Right cardiac atrium (tissue), 5 donors: ENCODE results near the gene NDUFS7. TPM values are rescaled to one million over a fixed set of nuclear protein-coding genes. Genes with fewer than 3 reads are reported as not detected.
"Not testable (repeated sequence)": the region's sequence is repeated elsewhere in the genome, so short reads cannot be mapped to it uniquely, and the experiment has no call there.

Experiments
- ATAC-seq, 2 donors: fragments of 200-7000 bp; cut with Tn5 transposase; one replicate each; pipeline versions ENCODE4 v1.8.0 to v1.9.1; 2020; ENCODE audit warnings: moderate library complexity in 2 of 2, mild to moderate bottlenecking in 1 of 2
- DNase-seq, 3 donors: peaks; one replicate each; pipeline ENCODE4 v3.0.0-alpha.2; 2020
- H3K27ac ChIP-seq: one replicate; pipeline ENCODE4 v1.5.1; 2013; ENCODE audit warnings: mild to moderate bottlenecking, low read length, control low read depth, moderate library complexity
- H3K27me3 ChIP-seq: one replicate; pipeline ENCODE4 v1.6.1; 2013; ENCODE audit not compliant: control insufficient read depth, insufficient read depth
- H3K4me1 ChIP-seq: one replicate; pipeline ENCODE4 v1.6.1; 2013; ENCODE audit warnings: low read length; ENCODE audit not compliant: control insufficient read depth, insufficient read depth
- H3K4me3 ChIP-seq: one replicate; pipeline ENCODE4 v1.5.1; 2013; ENCODE audit warnings: low read length, control low read depth
- H3K9me3 ChIP-seq: one replicate; pipeline ENCODE4 v1.6.1; 2013; ENCODE audit warnings: low read length; ENCODE audit not compliant: control insufficient read depth
- WGBS: extraction: QIAGEN DNeasy Blood & Tissue Kit; methylation state at CpG from one replicate; pipeline ENCODE4 v1.1.7; 2013; 5-methylcytosine and 5-hydroxymethylcytosine counted together
- intact Hi-C, 4 donors: fragments of 100-400 bp; cut with DNase I; formaldehyde crosslinking; loops; one replicate each; pipeline versions ENCODE4 v1.11.0 to v1.14.0; 2022 to 2023
- polyA plus RNA-seq: library from polyadenylated mRNA; stranded (reverse); fragments of 200-250 nt; gene quantifications from one replicate; pipeline ENCODE4 v1.2.3, GENCODE V29; 2013
- total RNA-seq, 4 donors: library from RNA; stranded (reverse); fragmentation: NEBNext Ultra II Directional; extraction: Animal tissue kit (Norgen Biotek cat#: 25700); gene quantifications; one replicate each; pipeline ENCODE4 v1.2.1, GENCODE V29; 2021
- donor health status: healthy with polysubstance abuse.
- donor health status: DM: no; HTN: yes; CAD: no.
- donor health status: DM: no; HTN: no; CAD: no.
- donor health status: DM: no; HTN: yes; CAD: no; lungs with severe emphysema.
- donor health status: DM: yes; HTN: yes; CAD: no.

The NDUFS7 gene
- total and polyA plus RNA-seq, 5 donors = 209 to 437 (median 281) TPM

- Histone ChIP-seq H3K27me3 (no peaks in the 10 kb centered on the region), H3K27ac (no peak overlapping the region), H3K9me3 (no peaks in the 10 kb centered on the region), H3K4me3 (no peak overlapping the region), H3K4me1 (peaks cover 34% of the 10 kb centered on the region)
- intact Hi-C loops = no loop called here
- DNase-seq = peak in 1 of 3 donors; percentile 54
- 65% methylated on average over 21 of the region's 21 CpGs for WGBS
- ATAC-seq = no peak
These were observed 28.7 kb downstream of the NDUFS7 start for GRCh38 chr19:1412323-1412923.

GRCh38 chr19:1412995-1413800 is 29.5 kb downstream of the NDUFS7 start:
- H3K27ac ChIP-seq = no peak overlapping the region
- no peaks in the 10 kb centered on the region for H3K27me3 ChIP-seq
- DNase-seq = peak in 1 of 3 donors; percentile 67
- intact Hi-C loops = no loop called here
- peaks cover 41% of the 10 kb centered on the region for H3K4me1 ChIP-seq
- H3K9me3 ChIP-seq = no peaks in the 10 kb centered on the region
- H3K4me3 ChIP-seq = no peak overlapping the region
- no peak for ATAC-seq
- WGBS = 75% methylated on average over 36 of the region's 36 CpGs

GRCh38 chr19:1416014-1416841 is 32.5 kb downstream of the NDUFS7 start:
- Histone ChIP-seq H3K4me3 (no peak overlapping the region), H3K9me3 (no peaks in the 10 kb centered on the region), H3K27me3 (no peaks in the 10 kb centered on the region), H3K27ac (peak overlapping the region; percentile 55), H3K4me1 (peaks cover 35% of the 10 kb centered on the region)
- DNase-seq (peak in 1 of 3 donors; percentile 60), ATAC-seq (no peak)
- WGBS = 52% methylated on average over 28 of the region's 28 CpGs
- intact Hi-C loops = no loop called here

- Histone ChIP-seq H3K27ac (no peak overlapping the region), H3K4me3 (no peak overlapping the region), H3K27me3 (no peaks in the 10 kb centered on the region), H3K4me1 (peaks cover 30% of the 10 kb centered on the region), H3K9me3 (no peaks in the 10 kb centered on the region)
- peak in 2 of 3 donors; percentile 52 to 57 for DNase-seq
- intact Hi-C loops = no loop called here
- ATAC-seq = no peak
- WGBS = 81% methylated on average over 21 of the region's 21 CpGs
These were observed 33.4 kb downstream of the NDUFS7 start for GRCh38 chr19:1417145-1417544.

- H3K4me1 ChIP-seq = peaks cover 30% of the 10 kb centered on the region
- H3K27me3 ChIP-seq = no peaks in the 10 kb centered on the region
- peak overlapping the region; percentile 6 for H3K27ac ChIP-seq
- 47% methylated on average over 30 of the region's 30 CpGs for WGBS
- peak in 1 of 2 donors; percentile 16 for ATAC-seq
- intact Hi-C loops = no loop called here
- H3K4me3 ChIP-seq = no peak overlapping the region
- DNase-seq = peak in 2 of 3 donors; percentile 60 to 67
- H3K9me3 ChIP-seq = no peaks in the 10 kb centered on the region
These were observed 34.2 kb downstream of the NDUFS7 start for GRCh38 chr19:1417681-1418495.

GRCh38 chr19:1418496-1418775 is 34.7 kb downstream of the NDUFS7 start:
- H3K27ac ChIP-seq = no peak overlapping the region
- 59% methylated on average over 13 of the region's 13 CpGs for WGBS

GRCh38 chr19:1418951-1419738 is 35.4 kb downstream of the NDUFS7 start:
- Histone ChIP-seq H3K9me3 (no peaks in the 10 kb centered on the region), H3K4me3 (no peak overlapping the region), H3K4me1 (peaks cover 30% of the 10 kb centered on the region), H3K27me3 (no peaks in the 10 kb centered on the region), H3K27ac (peak overlapping the region; percentile 44)
- WGBS = 67% methylated on average over 21 of the region's 21 CpGs
- intact Hi-C loops = no loop called here
- ATAC-seq (peak; percentile 28 to 36), DNase-seq (peak in 2 of 3 donors; percentile 53 to 54)

More at GRCh38 chr19:1418496-1418775, 34.7 kb downstream of the NDUFS7 start:
- ATAC-seq (no peak), DNase-seq (peak in 1 of 3 donors; percentile 58)
- Histone ChIP-seq H3K4me3 (no peak overlapping the region), H3K27me3 (no peaks in the 10 kb centered on the region), H3K4me1 (peaks cover 30% of the 10 kb centered on the region), H3K9me3 (no peaks in the 10 kb centered on the region)
- intact Hi-C loops = no loop called here

GRCh38 chr19:1420085-1420484 is 36.4 kb downstream of the NDUFS7 start:
- intact Hi-C loops, H3K9me3 ChIP-seq, DNase-seq, H3K27ac ChIP-seq, ATAC-seq, H3K27me3 ChIP-seq, H3K4me3 ChIP-seq: not testable (repeated sequence)
- WGBS = 97% methylated on average over 28 of the region's 43 CpGs
- H3K4me1 ChIP-seq = peaks cover 28% of the 10 kb centered on the region

- ATAC-seq = no peak
- no peak for DNase-seq
- Histone ChIP-seq H3K4me3 (no peak overlapping the region), H3K27me3 (no peaks in the 10 kb centered on the region), H3K27ac (no peak overlapping the region), H3K9me3 (no peaks in the 10 kb centered on the region), H3K4me1 (peaks cover 25% of the 10 kb centered on the region)
- WGBS = 91% methylated on average over 15 of the region's 15 CpGs
- intact Hi-C loops = no loop called here
These were observed 36.9 kb downstream of the NDUFS7 start for GRCh38 chr19:1420590-1420989.
